ENCODE measurements around the gene TSC22D4.

Gene TSC22D4

GRCh38 chr7:100516135-100516812 is 37.3 kb upstream of the TSC22D4 start:
- peak; percentile 96 for DNase-seq (ENCODE audit: low read depth)
- TF ChIP-seq, protein P1, sequence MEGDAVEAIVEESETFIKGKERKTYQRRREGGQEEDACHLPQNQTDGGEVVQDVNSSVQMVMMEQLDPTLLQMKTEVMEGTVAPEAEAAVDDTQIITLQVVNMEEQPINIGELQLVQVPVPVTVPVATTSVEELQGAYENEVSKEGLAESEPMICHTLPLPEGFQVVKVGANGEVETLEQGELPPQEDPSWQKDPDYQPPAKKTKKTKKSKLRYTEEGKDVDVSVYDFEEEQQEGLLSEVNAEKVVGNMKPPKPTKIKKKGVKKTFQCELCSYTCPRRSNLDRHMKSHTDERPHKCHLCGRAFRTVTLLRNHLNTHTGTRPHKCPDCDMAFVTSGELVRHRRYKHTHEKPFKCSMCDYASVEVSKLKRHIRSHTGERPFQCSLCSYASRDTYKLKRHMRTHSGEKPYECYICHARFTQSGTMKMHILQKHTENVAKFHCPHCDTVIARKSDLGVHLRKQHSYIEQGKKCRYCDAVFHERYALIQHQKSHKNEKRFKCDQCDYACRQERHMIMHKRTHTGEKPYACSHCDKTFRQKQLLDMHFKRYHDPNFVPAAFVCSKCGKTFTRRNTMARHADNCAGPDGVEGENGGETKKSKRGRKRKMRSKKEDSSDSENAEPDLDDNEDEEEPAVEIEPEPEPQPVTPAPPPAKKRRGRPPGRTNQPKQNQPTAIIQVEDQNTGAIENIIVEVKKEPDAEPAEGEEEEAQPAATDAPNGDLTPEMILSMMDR (conservative IDR thresholded peaks at IDR 0.05; ENCODE audit: control insufficient read depth, insufficient read depth, low read depth, low read length): no peak
- H3K4me3 ChIP-seq (ENCODE audit: control insufficient read depth, low read depth, low read length): no peak overlapping the region

DNA sequence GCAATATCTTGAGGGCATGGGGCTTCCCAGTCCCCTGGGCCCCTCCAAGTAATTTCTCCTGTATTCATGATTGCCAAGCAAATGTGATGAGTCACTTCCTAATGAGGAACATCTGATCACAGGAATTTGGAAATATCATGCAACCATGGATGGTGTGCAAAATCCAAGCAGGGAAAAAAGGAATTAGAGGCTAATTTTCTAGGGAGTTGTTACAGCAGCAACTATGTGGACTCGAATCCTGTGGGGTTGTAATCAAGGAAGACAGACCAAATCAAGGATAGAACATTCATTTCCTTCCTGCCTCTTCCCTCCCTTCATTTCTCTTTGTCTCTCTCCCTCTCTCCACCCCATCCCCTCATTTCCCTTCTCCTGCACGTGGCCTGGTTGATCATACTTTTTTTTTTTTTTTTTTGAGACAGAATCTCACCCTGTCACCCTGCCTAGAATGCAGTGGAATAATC is 36.1 kb upstream of the TSC22D4 start:
- peak; percentile 90 for DNase-seq (ENCODE audit: low read depth)

GRCh38 chr7:100513212-100513810 is 34.3 kb upstream of the TSC22D4 start:
- no peak overlapping the region for H3K4me3 ChIP-seq (ENCODE audit: control insufficient read depth, low read depth, low read length)
- DNase-seq (ENCODE audit: low read depth): no peak
- TF ChIP-seq, protein P1 (conservative IDR thresholded peaks at IDR 0.05; ENCODE audit: control insufficient read depth, insufficient read depth, low read depth, low read length): no peak

More for the DNA sequence above, 36.1 kb upstream of the TSC22D4 start:
- TF ChIP-seq, protein P1 (conservative IDR thresholded peaks at IDR 0.05; ENCODE audit: control insufficient read depth, insufficient read depth, low read depth, low read length): no peak
- H3K4me3 ChIP-seq (ENCODE audit: control insufficient read depth, low read depth, low read length): no peak overlapping the region

DNA sequence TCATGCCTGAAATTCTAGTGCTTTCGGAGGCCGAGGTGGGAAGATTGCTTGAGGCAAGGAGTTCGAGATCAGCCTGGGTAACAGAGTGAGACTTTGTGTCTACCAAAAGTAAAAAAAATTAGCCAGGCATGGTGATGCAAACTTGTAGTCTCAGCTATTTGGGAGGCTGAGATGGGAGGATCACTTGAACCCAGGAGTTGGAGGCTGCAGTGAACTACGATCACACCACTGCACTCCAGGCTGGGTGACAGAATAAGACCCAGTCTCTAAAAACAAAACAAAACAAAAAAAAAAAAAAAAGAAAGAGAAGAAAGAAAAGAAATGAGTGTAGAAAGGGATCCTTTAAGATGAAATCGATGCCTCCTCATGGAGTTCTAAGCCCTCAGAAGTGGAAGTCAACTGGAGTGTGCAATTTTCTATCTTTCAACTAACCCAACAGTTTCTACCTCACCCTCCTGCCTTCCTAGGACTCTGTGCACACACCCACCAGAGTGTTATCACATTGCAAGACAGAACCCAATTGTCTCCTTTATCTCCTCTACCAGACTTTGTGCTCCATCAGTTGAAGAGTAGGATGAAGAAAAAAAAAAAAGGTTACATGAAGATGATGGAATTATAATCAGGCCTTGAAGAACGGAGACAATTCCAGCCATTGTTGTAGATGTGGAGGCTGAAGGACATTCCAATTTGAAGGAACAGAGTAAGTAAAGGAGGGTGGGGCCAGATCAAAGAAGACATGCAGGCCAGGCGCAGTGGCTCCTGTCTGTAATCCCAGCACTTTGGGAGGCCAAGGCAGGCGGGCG is 31.6 kb upstream of the TSC22D4 start:
- no peak for DNase-seq (ENCODE audit: low read depth)
- TF ChIP-seq, protein P1 (conservative IDR thresholded peaks at IDR 0.05; ENCODE audit: control insufficient read depth, insufficient read depth, low read depth, low read length): no peak
- no peak overlapping the region for H3K4me3 ChIP-seq (ENCODE audit: control insufficient read depth, low read depth, low read length)

DNA sequence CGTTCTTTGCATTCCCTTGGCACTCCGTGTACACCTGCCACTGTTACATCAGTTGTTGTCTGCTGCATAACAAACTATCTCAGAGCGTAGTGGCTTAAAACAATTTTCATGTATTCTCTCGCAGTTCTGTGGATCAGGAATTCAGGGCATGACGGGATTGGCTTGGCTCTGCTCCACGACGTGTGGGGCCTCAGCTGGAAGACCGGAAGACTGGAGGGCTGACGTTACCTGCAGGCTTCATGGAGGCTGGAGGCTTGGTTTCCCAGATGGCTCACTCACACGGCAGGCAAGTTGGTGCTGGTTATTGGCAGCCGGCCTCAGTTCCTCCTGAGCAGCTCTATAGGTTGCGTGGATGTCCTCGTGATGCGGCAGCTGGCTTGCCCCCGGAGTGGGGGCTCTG is 30.2 kb upstream of the TSC22D4 start:
- H3K4me3 ChIP-seq (ENCODE audit: control insufficient read depth, low read depth, low read length): no peak overlapping the region
- TF ChIP-seq, protein P1 (conservative IDR thresholded peaks at IDR 0.05; ENCODE audit: control insufficient read depth, insufficient read depth, low read depth, low read length): no peak
- DNase-seq (ENCODE audit: low read depth): peak; percentile 83

GRCh38 chr7:100506356-100506923 is 27.4 kb upstream of the TSC22D4 start:
- no peak overlapping the region for H3K4me3 ChIP-seq (ENCODE audit: control insufficient read depth, low read depth, low read length)
- TF ChIP-seq, protein P1 (conservative IDR thresholded peaks at IDR 0.05; ENCODE audit: control insufficient read depth, insufficient read depth, low read depth, low read length): no peak
- no peak for DNase-seq (ENCODE audit: low read depth)

All from fibroblast of mammary gland (primary cell).